GM23248 (cell line): ENCODE measurements around the gene SMIM14.
"Not testable (repeated sequence)": the region's sequence is repeated elsewhere in the genome, so short reads cannot be mapped to it uniquely, and the experiment has no call there.

Experiments
- EZH2 ChIP-seq: fragments of 200-600 bp; sonication (generic); IDR thresholded peaks from 2 replicates; pipeline ENCODE4 v1.6.1; 2018; ENCODE audit warnings: antibody characterized with exemption, mild to moderate bottlenecking; ENCODE audit not compliant: insufficient read depth, poor library complexity, severe bottlenecking
- EZH2phosphoT487 ChIP-seq: fragments of 200-600 bp; sonication (generic); IDR thresholded peaks from 2 replicates; pipeline ENCODE4 v1.6.1; 2018; ENCODE audit warnings: antibody characterized with exemption, moderate library complexity, mild to moderate bottlenecking, low read depth; ENCODE audit not compliant: insufficient read depth

- TF ChIP-seq EZH2phosphoT487, EZH2: not testable (repeated sequence)
Measured at GRCh38 chr4:39656638-39657037, 18.0 kb upstream of the SMIM14 start.
